UCSD-AML1 (cell line): Measurements from ENCODE around the gene COPG2.
"Not testable (repeated sequence)": the region's sequence is repeated elsewhere in the genome, so short reads cannot be mapped to it uniquely, and the experiment has no call there.

Source experiments
- DNase-seq: peaks from one replicate; lab custom pipeline; 2025; ENCODE audit not compliant: unreplicated experiment; lab: John Stamatoyannopoulos, UW

The COPG2 gene

GRCh38 chr7:130649004-130649790 lies 19.4 kb downstream of the COPG2 start:
- no peak for DNase-seq

- DNase-seq: no peak
Observed at GRCh38 chr7:130648580-130648979, 20.0 kb downstream of the COPG2 start.

- no peak for DNase-seq
Observed at GRCh38 chr7:130642383-130642782, 26.2 kb downstream of the COPG2 start.

GRCh38 chr7:130641497-130641896 lies 27.1 kb downstream of the COPG2 start:
- DNase-seq: no peak

- no peak for DNase-seq
Observed at GRCh38 chr7:130641040-130641439, 27.5 kb downstream of the COPG2 start.

GRCh38 chr7:130639388-130639787 lies 29.2 kb downstream of the COPG2 start:
- no peak for DNase-seq

- no peak for DNase-seq
Observed at GRCh38 chr7:130632111-130632510, 36.4 kb downstream of the COPG2 start.

- no peak for DNase-seq
Observed at GRCh38 chr7:130628901-130629300, 39.6 kb downstream of the COPG2 start.

- no peak for DNase-seq
Observed at GRCh38 chr7:130627775-130628174, 40.8 kb downstream of the COPG2 start.

- no peak for DNase-seq
Observed at GRCh38 chr7:130622866-130623265, 45.7 kb downstream of the COPG2 start.

GRCh38 chr7:130615583-130615982 lies 53.0 kb downstream of the COPG2 start:
- DNase-seq: no peak

- DNase-seq: no peak
Observed at GRCh38 chr7:130614449-130614848, 54.1 kb downstream of the COPG2 start.

GRCh38 chr7:130611218-130611617 lies 57.3 kb downstream of the COPG2 start:
- DNase-seq: no peak

- not testable (repeated sequence) for DNase-seq
Observed at GRCh38 chr7:130607066-130607465, 61.5 kb downstream of the COPG2 start.

- no peak for DNase-seq
Observed at GRCh38 chr7:130606161-130606560, 62.4 kb downstream of the COPG2 start.

- DNase-seq: no peak
Observed at GRCh38 chr7:130598056-130598455, 70.5 kb downstream of the COPG2 start.

- no peak for DNase-seq
Observed at GRCh38 chr7:130595986-130596385, 72.6 kb downstream of the COPG2 start.

GRCh38 chr7:130593033-130593432 lies 75.5 kb downstream of the COPG2 start:
- DNase-seq: no peak

GRCh38 chr7:130591464-130591863 lies 77.1 kb downstream of the COPG2 start:
- not testable (repeated sequence) for DNase-seq

- DNase-seq: not testable (repeated sequence)
Observed at GRCh38 chr7:130585932-130586331, 82.6 kb downstream of the COPG2 start.

GRCh38 chr7:130575110-130575509 lies 93.4 kb downstream of the COPG2 start:
- not testable (repeated sequence) for DNase-seq

GRCh38 chr7:130570144-130570543 lies 98.4 kb downstream of the COPG2 start:
- DNase-seq: not testable (repeated sequence)

GRCh38 chr7:130566898-130567280 lies 101.7 kb downstream of the COPG2 start:
- DNase-seq: no peak
